IMR-90 (cell line): ENCODE data around the gene RPL4.

Experiments
- CTCF ChIP-seq: conservative IDR thresholded peaks from 2 replicates; pipeline ENCODE4 v1.5.1; 2012; ENCODE audit warnings: mild to moderate bottlenecking, low read depth, low read length, improper control_type of control experiment
- MAFK ChIP-seq: IDR thresholded peaks from 2 replicates; pipeline ENCODE4 v1.6.1; 2012; ENCODE audit warnings: low read depth, low read length, improper control_type of control experiment
- MAZ ChIP-seq: IDR thresholded peaks from 2 replicates; pipeline ENCODE4 v1.6.1; 2012; ENCODE audit warnings: low read depth, mild to moderate bottlenecking, low read length, improper control_type of control experiment, moderate library complexity, borderline replicate concordance
- POLR2A ChIP-seq: IDR thresholded peaks from 2 replicates; pipeline ENCODE4 v1.6.1; 2012; ENCODE audit warnings: mild to moderate bottlenecking, low read depth, low read length
- SMC3 ChIP-seq: fragments of 150-350 bp; IDR thresholded peaks from 2 replicates; pipeline ENCODE4 v1.6.1; 2016; ENCODE audit warnings: low read depth, mild to moderate bottlenecking, antibody characterized with exemption, low read length, moderate library complexity
- USF2 ChIP-seq: fragments of 150-350 bp; IDR thresholded peaks from 2 replicates; pipeline ENCODE4 v1.6.1; 2017; ENCODE audit warnings: mild to moderate bottlenecking, antibody characterized with exemption, low read length, low read depth

GRCh38 chr15:66502491-66502890, 2.2 kb downstream of the RPL4 start:
- no peak for TF ChIP-seq CTCF
- no peak for TF ChIP-seq MAFK
- TF ChIP-seq USF2: no peak
- TF ChIP-seq POLR2A: no peak
- no peak for TF ChIP-seq SMC3
- TF ChIP-seq MAZ: no peak
